T follicular helper cell (primary cell): ENCODE results near the gene DYRK2.

Experiments
- DNase-seq: peaks from one replicate; pipeline ENCODE4 v3.0.0-alpha.2; 2020; ENCODE audit warnings: low read depth
- total RNA-seq, 2 experiments: gene quantifications; one replicate each; lab custom pipeline; 2026; lab: John Stamatoyannopoulos, UW

DYRK2 gene
- 98.5 to 255 reads per million in 2 experiments for total RNA-seq

GRCh38 chr12:67648521-67649260, at the start of gene DYRK2:
DYRK2 (plus strand) TSS chr12:67648745; CDS start chr12:67649134, 389 bp downstream.
- DNase-seq: peak; percentile 68

DNA sequence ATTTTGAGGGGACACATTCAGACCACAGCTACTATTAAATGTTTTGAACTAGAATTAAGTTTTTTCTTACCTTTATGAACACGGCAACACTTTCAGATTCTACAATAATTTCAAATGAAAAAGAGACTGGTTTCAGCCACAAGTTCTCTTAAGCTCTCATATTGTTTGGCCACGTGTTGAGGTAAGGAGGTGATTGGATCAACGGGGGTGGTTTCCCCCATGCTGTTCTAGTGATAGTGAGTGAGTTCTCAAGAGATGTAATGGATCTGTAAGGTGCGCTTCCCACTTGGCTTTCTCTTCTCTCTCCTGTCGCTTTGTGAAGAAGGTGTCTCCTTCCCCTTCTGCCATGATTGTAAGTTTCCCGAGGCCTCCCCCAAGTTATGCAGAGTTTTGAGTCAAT, 48.9 kb upstream of the DYRK2 start:
- no peak for DNase-seq

GRCh38 chr12:67601126-67601525, 47.4 kb upstream of the DYRK2 start:
- no peak for DNase-seq

DNA sequence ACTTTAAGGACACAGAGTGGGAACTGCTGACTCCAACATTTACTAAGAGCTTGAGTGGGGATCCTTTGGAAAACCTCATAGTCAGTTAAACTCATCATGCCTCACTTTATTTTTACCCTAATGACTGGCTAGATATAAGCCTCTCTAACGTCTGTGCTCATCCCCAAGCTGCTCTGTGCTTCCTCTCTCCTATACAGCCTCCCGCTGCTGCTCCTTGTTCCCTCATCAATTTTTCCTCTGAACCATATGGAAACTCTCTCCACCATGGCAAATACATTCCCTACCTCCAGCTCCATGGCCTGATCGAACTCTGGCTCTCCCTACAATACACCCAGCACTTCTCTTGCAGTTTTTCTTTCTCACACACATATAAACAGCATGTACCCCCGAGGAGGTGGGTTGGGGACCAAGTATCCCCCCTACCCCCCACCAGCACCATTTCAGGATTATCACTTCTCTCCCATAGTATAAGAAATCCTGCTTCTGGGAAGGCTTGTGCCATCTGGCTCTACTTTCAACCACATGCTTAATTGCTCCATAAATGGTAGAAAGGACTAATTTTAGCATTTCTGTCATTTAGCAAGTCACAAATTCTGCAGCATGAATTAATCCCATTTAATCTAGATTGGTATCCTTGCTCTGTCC, 39.2 kb upstream of the DYRK2 start:
- no peak for DNase-seq

GRCh38 chr12:67613040-67613439, 35.5 kb upstream of the DYRK2 start:
- no peak for DNase-seq

GRCh38 chr12:67617629-67618028, 30.9 kb upstream of the DYRK2 start:
- no peak for DNase-seq

DNA sequence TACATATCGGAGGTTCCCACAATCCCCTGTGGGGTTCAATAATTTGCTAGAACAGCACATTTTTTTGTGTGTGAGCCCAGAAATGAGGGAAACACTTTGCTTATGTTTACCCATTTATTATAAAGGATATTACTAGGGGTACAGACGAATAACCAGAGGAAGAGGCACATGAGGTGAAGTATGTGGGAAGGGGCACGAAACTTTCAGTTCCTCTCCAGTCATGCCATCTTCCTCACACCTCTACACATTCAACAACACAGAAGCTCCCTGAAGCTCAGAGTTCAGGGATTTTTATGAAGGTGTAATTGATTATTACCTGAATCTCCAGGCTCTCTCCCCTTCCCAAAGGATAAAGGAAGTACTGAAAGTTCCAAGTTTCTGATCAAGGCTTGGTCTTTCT, 30.2 kb upstream of the DYRK2 start:
- no peak for DNase-seq

GRCh38 chr12:67621112-67621511, 27.4 kb upstream of the DYRK2 start:
- DNase-seq: no peak

DNA sequence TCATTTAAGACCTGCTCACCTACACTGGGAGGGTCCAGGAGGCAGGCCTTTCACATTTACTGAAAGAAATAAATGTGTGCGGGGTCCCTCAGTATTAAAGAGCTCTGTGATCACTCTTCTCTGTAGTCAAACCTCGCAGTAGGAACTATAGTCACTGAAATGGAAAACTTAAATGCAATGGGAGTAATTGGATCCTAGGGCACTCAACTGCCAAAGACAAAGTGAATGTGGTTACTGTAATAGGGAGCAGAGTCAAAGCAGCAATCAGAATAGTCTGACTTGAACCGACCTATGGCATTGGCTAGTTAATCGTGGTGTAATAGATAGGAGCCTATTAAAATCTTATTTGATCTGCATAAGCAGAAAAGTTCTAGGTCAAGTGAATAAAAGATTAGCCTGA, 26.6 kb upstream of the DYRK2 start:
- no peak for DNase-seq

GRCh38 chr12:67623259-67623658, 25.3 kb upstream of the DYRK2 start:
- no peak for DNase-seq

DNA sequence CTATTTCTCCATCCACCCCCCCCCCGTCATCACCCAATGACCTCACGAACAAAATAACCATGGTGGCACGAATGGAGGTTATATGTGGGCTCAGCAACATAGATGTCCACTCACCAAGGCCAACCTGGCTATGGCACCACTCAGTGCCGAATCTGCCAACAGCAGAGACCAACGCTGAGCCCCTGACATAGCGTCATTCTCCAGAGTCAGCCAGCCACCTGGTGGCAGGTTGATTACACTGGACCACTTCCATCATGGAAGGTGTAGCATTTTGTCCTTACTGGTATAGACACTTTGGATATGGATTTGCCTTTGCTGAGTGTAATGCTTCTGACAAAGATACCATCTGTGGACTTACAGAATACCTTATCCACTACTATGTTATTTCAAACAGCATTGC, 24.2 kb upstream of the DYRK2 start:
- no peak for DNase-seq

DNA sequence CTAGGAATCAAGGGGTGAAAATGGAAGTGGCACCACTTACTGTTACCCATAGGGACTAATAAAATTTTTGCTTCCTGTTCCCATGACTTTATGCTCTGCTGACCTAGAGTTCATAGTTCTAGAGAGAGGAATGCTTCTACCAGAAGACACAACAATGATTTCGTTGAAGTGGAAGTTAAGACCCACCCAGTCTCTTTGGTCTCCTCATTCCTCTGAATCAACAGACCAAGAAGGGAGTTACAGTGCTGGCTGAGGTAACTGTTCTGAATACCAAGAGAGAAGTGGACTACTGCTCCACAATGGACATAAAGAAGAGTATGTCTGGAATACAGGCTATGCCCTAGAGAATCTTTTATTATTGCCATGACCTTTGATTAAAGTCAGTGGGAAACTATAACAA, 23.5 kb upstream of the DYRK2 start:
- no peak for DNase-seq

DNA sequence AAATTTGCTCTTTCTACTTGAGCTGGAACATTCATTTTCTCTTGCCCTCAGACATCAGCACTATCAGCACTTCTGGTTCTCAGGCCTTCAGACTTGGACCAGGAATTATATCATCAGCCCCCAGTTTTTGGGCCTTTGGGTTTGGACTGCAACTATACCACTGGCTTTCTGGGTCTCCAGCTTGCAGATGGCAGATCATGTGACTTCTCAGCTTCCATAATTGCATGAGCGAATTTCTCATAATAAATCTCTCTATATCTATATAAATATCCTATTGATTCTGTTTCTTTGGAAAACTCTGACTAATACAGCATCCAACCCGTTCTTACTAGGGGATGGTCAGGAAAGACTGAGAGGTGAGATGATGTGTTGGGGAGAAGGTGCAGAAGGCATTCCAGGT, 22.4 kb upstream of the DYRK2 start:
- DNase-seq: no peak

- DNase-seq: peak; percentile 89
These were observed 18.0 kb upstream of the DYRK2 start for GRCh38 chr12:67630373-67631088.

DNA sequence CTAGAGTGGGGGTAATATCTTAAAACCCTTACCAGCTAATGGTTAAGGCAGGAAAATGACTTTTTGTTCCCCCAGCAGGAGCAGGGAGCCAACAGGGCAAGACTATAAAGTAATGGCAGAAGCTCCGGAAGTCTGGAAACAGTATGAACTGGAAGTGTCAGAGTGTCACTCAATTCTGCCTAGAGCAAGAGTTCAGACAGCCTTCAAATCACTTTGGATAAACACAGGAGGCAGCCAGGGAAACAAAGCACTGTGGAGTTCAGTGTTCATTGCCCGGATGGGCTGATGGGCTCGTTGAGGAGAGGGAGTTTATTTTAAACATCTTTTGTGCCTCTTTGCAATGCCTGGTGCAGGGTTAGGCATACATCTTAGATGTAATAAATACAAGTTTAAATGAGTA, 16.5 kb upstream of the DYRK2 start:
- no peak for DNase-seq

DNA sequence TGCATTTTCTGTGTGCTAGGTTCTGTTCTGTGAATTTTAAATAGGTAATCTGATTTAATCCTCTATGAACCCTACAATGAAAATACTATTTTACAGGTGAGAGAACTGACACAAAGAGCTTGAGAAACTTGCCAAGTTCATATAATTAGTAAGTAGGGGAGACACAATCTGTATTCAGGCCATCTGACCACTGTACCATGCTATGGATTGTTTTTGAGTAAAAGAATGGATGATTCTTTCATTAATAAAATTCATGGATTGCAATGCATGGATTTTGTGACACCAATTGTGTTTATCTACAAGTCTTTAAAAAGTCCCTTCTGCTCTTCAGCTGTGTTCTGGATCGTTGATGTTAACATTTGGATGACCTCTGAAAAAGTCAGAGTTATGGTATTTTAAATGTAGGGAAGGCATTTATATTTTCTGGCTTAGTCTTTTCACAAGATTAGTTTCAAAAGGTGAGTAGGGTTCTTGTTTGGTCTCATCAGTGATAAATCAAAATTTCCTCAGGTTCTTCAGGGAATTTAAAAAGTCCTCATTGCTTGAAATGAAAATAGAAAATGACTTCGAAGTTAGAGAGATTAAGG, 15.4 kb upstream of the DYRK2 start:
- no peak for DNase-seq

DNA sequence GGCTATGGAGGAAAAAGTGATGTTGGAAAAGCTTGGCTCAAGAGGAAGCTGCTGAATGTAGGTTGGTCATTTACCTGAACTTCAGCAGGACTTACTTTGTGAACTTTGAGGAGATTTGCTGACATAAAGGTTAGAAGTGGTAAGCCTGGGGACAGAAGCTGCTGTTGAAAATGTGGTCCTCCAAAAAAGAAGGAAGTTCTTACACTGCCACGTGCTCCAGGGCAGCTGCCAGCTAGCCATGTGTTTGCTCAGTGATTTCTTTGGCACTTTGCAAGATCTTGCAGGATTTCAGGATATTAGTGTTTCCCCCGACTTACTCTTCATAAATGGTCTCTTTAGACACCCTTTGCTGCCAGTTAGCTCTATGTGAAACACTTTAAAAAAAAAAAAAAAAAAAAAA, 14.8 kb upstream of the DYRK2 start:
- no peak for DNase-seq

DNA sequence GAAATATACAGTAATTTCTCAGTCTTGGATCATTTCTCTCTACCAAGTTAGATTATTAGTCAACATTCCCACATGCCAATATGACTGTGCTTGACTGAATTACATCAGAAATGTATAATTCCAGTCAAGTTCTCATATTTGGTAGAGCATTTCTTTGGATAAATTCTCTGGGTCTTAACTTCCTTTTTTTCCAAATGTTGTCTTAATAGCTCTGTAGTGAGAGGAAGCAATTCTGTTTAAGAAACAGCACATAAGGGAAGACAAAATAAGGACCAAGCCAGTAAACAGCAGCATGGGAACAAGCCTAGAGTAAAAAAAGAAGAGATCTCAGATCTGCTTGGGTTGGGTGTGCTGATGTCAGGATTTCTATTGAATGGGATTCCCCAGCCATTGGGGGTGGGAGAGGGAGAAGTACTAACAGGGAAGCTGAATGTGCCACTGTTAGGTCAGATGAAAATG, 14.2 kb upstream of the DYRK2 start:
- no peak for DNase-seq

DNA sequence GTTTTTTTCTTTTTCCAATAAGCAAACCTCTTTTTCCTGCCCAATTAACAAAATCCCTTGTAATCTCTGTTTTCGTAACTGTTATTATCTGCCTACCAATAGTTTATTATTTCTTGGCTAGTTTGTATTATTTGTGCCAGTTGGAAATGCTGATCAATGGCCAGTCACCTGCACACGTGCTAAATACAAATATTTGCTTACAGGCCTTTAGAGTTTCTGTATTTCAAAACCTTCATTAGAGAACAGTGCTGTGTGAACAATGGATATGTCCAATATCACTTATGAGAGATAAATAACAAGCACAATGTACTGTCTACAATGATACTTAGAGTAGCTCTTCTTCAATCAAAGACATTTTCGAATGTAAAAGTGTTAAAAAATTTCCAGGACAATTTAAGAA, 10.8 kb upstream of the DYRK2 start:
- no peak for DNase-seq

DNA sequence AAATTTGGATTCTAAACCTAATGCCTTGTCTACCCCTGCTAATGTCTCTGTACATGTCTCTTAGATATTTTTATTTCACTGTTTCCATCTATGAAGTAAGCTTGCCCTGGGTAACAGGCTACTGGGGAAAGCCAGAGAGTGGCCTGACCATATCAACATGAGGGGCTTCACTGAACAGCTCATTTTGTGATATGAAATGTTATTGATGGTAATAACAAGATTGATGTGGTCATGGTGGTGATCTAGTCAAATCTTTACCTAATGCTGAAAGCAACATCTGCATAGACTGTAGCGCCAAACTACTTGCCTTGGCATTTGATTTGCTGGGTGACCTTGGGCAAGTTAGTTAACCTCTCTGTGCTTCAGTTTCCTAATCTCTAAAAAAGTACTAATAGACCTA, 9.9 kb upstream of the DYRK2 start:
- no peak for DNase-seq

DNA sequence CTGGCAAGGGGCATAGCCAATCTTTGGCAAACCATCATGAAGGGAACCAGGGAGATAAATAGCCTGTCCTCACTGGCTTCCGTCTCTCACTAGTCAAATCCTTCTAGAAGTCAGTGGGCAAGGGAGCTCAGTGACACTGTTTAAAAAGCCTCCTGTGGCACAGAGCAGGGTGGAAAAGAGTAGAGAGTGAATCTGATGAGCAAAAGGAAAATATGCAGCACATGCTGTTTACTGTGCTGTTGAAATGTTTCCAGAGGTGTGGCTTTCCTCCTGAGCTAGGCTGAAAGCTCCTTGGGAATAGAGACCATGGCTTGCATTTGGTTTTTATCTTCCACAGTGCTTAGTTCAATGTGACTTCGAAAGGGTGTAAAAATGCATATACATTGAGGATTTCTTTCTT, 7.7 kb upstream of the DYRK2 start:
- no peak for DNase-seq

GRCh38 chr12:67645126-67645525, 3.4 kb upstream of the DYRK2 start:
- no peak for DNase-seq

- DNase-seq: no peak
These were observed 2.9 kb upstream of the DYRK2 start for GRCh38 chr12:67645601-67646000.
